H1 (cell line): ENCODE measurements around the gene ELAVL2. TPM values are rescaled to one million over a fixed set of nuclear protein-coding genes. Genes with fewer than 3 reads are reported as not detected.

Source experiments
- CTCF ChIA-PET: fragments of 300-600 bp; sonication (Branson Sonifier 250); formaldehyde crosslinking; loops from one replicate; lab custom pipeline; 2021; ENCODE audit not compliant: partially characterized antibody; lab: Charles Lee
- POLR2A ChIA-PET: fragments of 300-600 bp; sonication (Branson Sonifier 250); formaldehyde crosslinking; loops from one replicate; lab custom pipeline; 2021; ENCODE audit warnings: inconsistent platforms; ENCODE audit not compliant: partially characterized antibody; lab: Charles Lee
- DNase-seq, 2 experiments: peaks; one replicate each; pipeline versions ENCODE4 v3.0.0 to v3.0.0-alpha.2; 2010 to 2022; ENCODE audit warnings: low spot score in 2 of 2, low read depth in 1 of 2, mixed read lengths in 1 of 2
- FAIRE-seq: peaks from 2 replicates; lab custom pipeline; 2011; peaks lifted over from hg19 to GRCh38; lab: Jason Lieb, UNC
- H2AFZ ChIP-seq: 2 replicates; pipeline ENCODE4 v1.8.1; 2012; ENCODE audit warnings: low read length, inconsistent platforms
- H2AK5ac ChIP-seq: 2 replicates; pipeline ENCODE4 v1.6.1; 2013; ENCODE audit warnings: low read depth, low read length
- H2BK120ac ChIP-seq: replicated peaks from 2 replicates; pipeline ENCODE3; 2013; ENCODE audit warnings: low read depth, low read length, inconsistent platforms
- H2BK12ac ChIP-seq: 2 replicates; pipeline ENCODE4 v1.6.1; 2013; ENCODE audit warnings: low read depth, low read length
- H2BK15ac ChIP-seq: 2 replicates; pipeline ENCODE4 v1.6.1; 2013; ENCODE audit warnings: low read length
- H2BK20ac ChIP-seq: 2 replicates; pipeline ENCODE4 v1.6.1; 2013; ENCODE audit warnings: low read length
- H2BK5ac ChIP-seq: 2 replicates; pipeline ENCODE4 v1.6.1; 2013; ENCODE audit warnings: low read depth, low read length
- H3K14ac ChIP-seq: 2 replicates; pipeline ENCODE4 v1.6.1; 2013; ENCODE audit warnings: inconsistent platforms; ENCODE audit not compliant: insufficient read length
- H3K18ac ChIP-seq: 2 replicates; pipeline ENCODE4 v1.6.1; 2013; ENCODE audit warnings: low read length; ENCODE audit errors: extremely low read depth
- H3K23ac ChIP-seq: 2 replicates; pipeline ENCODE4 v1.6.1; 2013; ENCODE audit warnings: inconsistent platforms; ENCODE audit not compliant: insufficient read length
- H3K23me2 ChIP-seq: 2 replicates; pipeline ENCODE4 v1.6.1; 2013; ENCODE audit warnings: low read depth, low read length
- H3K27ac ChIP-seq: 2 replicates; pipeline ENCODE4 v1.6.1; 2011; ENCODE audit warnings: low read depth, low read length, inconsistent platforms
- H3K27me3 ChIP-seq, 4 experiments: replicated peaks in 1 of 4; 1 replicate in 1 of 4; 2 replicates in 3 of 4; pipeline versions ENCODE4 v1.6.1 to v1.8.1; 2011 to 2013; ENCODE audit warnings: low read length in 3 of 4, mild to moderate bottlenecking in 3 of 4, inconsistent platforms in 2 of 4, mixed read lengths in 2 of 4, moderate library complexity in 1 of 4; ENCODE audit not compliant: control insufficient read depth in 3 of 4, insufficient read depth in 3 of 4; ENCODE audit errors: extremely low read depth in 1 of 4
- H3K36me3 ChIP-seq, 4 experiments: 2 replicates each; pipeline versions ENCODE4 v1.6.1 to v1.8.1; 2011 to 2013; ENCODE audit warnings: mild to moderate bottlenecking in 4 of 4, low read length in 3 of 4, moderate library complexity in 2 of 4, control low read depth in 1 of 4, inconsistent platforms in 1 of 4; ENCODE audit not compliant: insufficient read depth in 4 of 4, control insufficient read depth in 2 of 4
- H3K4ac ChIP-seq: replicated peaks from 2 replicates; pipeline ENCODE3; 2013; ENCODE audit warnings: low read length, low read depth, mixed read lengths, inconsistent platforms; ENCODE audit not compliant: insufficient read length
- H3K4me1 ChIP-seq, 4 experiments: replicated peaks in 1 of 4; 1 replicate in 1 of 4; 2 replicates in 3 of 4; pipeline versions ENCODE4 v1.6.1 to v1.8.1; 2011 to 2013; ENCODE audit warnings: low read length in 3 of 4, inconsistent platforms in 2 of 4, mixed read lengths in 1 of 4; ENCODE audit not compliant: insufficient read depth in 4 of 4, control insufficient read depth in 3 of 4
- H3K4me2 ChIP-seq, 2 experiments: 2 replicates each; pipeline versions ENCODE4 v1.6.1 to v1.8.1; 2011 to 2013; ENCODE audit warnings: low read depth in 2 of 2, low read length in 2 of 2, control low read depth in 1 of 2, inconsistent platforms in 1 of 2, mild to moderate bottlenecking in 1 of 2; ENCODE audit not compliant: insufficient read depth in 1 of 2
- H3K4me3 ChIP-seq, 4 experiments: fragments of 200-600, 300-600 bp in 1 of 4; sonication (generic), shearing (Covaris generic), sonication (Bioruptor Twin) in 1 of 4; 2 replicates each; pipeline versions ENCODE4 v1.5.1 to v1.8.1; 2011 to 2016; ENCODE audit warnings: low read length in 4 of 4, low read depth in 3 of 4, control low read depth in 2 of 4, inconsistent platforms in 2 of 4, mild to moderate bottlenecking in 2 of 4, mixed read lengths in 1 of 4, moderate library complexity in 1 of 4; ENCODE audit not compliant: insufficient read depth in 2 of 4; ENCODE audit errors: extremely low read depth in 1 of 4
- H3K56ac ChIP-seq: replicated peaks from 2 replicates; pipeline ENCODE3; 2013; ENCODE audit warnings: low read depth, mild to moderate bottlenecking, mixed read lengths, low read length, inconsistent platforms; ENCODE audit not compliant: insufficient read length
- H3K79me1 ChIP-seq: 2 replicates; pipeline ENCODE4 v1.6.1; 2013; ENCODE audit warnings: low read depth, low read length, control low read depth
- H3K79me2 ChIP-seq, 2 experiments: 2 replicates each; pipeline versions ENCODE4 v1.6.1 to v1.8.1; 2012 to 2013; ENCODE audit warnings: low read length in 2 of 2, mild to moderate bottlenecking in 2 of 2, inconsistent platforms in 1 of 2; ENCODE audit not compliant: insufficient read depth in 2 of 2, control insufficient read depth in 1 of 2
- H3K9ac ChIP-seq, 4 experiments: replicated peaks in 1 of 4; 1 replicate in 1 of 4; 2 replicates in 3 of 4; pipeline versions ENCODE4 v1.6.1 to v1.8.1; 2011 to 2013; ENCODE audit warnings: low read depth in 3 of 4, low read length in 3 of 4, control low read depth in 2 of 4, mild to moderate bottlenecking in 2 of 4, moderate library complexity in 2 of 4, inconsistent platforms in 1 of 4; ENCODE audit errors: extremely low read depth in 1 of 4
- H3K9me3 ChIP-seq, 2 experiments: 2 replicates each; pipeline versions ENCODE4 v1.6.1 to v1.8.1; 2012 to 2013; ENCODE audit warnings: mild to moderate bottlenecking in 2 of 2, moderate library complexity in 2 of 2, control low read depth in 1 of 2, inconsistent platforms in 1 of 2, low read depth in 1 of 2, low read length in 1 of 2, mixed read lengths in 1 of 2; ENCODE audit not compliant: insufficient read depth in 2 of 2
- H4K20me1 ChIP-seq, 2 experiments: replicated peaks in 1 of 2; 2 replicates each; pipeline versions ENCODE3 to v1.8.1; 2011 to 2013; ENCODE audit warnings: inconsistent platforms in 2 of 2, low read length in 2 of 2, mild to moderate bottlenecking in 1 of 2; ENCODE audit not compliant: insufficient read depth in 2 of 2, control insufficient read depth in 1 of 2
- H4K5ac ChIP-seq: 2 replicates; pipeline ENCODE4 v1.6.1; 2013; ENCODE audit warnings: low read length, low read depth, mixed read lengths, inconsistent platforms; ENCODE audit not compliant: insufficient read length
- H4K8ac ChIP-seq: 2 replicates; pipeline ENCODE4 v1.8.0; 2013; ENCODE audit warnings: mild to moderate bottlenecking, moderate library complexity, low read length, inconsistent platforms; ENCODE audit not compliant: insufficient read depth; ENCODE audit errors: extremely low read depth
- H4K91ac ChIP-seq: replicated peaks from 2 replicates; pipeline ENCODE3; 2013; ENCODE audit warnings: low read length, mixed read lengths, inconsistent platforms; ENCODE audit not compliant: insufficient read length
- BACH1 ChIP-seq: IDR thresholded peaks from 2 replicates; pipeline ENCODE4 v1.6.1; 2012; ENCODE audit warnings: low read length, improper control_type of control experiment
- BCL11A ChIP-seq, 2 experiments: IDR thresholded peaks; one replicate each; pipeline ENCODE4 v1.6.1; 2011; ENCODE audit warnings: low read depth in 2 of 2, low read length in 2 of 2, mild to moderate bottlenecking in 2 of 2
- CHD2 ChIP-seq: IDR thresholded peaks from 2 replicates; pipeline ENCODE4 v1.6.1; 2012; ENCODE audit warnings: low read length, improper control_type of control experiment
- EGR1 ChIP-seq: IDR thresholded peaks from 2 replicates; pipeline ENCODE4 v1.6.1; 2011; ENCODE audit warnings: low read depth, low read length, borderline replicate concordance
- GABPA ChIP-seq: IDR thresholded peaks from 2 replicates; pipeline ENCODE4 v1.6.1; 2011; ENCODE audit warnings: mild to moderate bottlenecking, low read length, moderate library complexity, borderline replicate concordance; ENCODE audit not compliant: insufficient read depth
- HDAC6 ChIP-seq: IDR thresholded peaks from one replicate; pipeline ENCODE4 v1.7.1; 2012; ENCODE audit warnings: low read depth, mild to moderate bottlenecking, inconsistent platforms, low read length, moderate library complexity
- NRF1 ChIP-seq: IDR thresholded peaks from 2 replicates; pipeline ENCODE4 v1.6.1; 2011; ENCODE audit warnings: mild to moderate bottlenecking, low read depth, low read length, improper control_type of control experiment
- POLR2A ChIP-seq, 2 experiments: IDR thresholded peaks; 1 replicate in 1 of 2; 2 replicates in 1 of 2; pipeline ENCODE4 v1.6.1; 2011; ENCODE audit warnings: low read depth in 2 of 2, low read length in 2 of 2, mild to moderate bottlenecking in 2 of 2; ENCODE audit errors: control extremely low read depth in 1 of 2
- POLR2AphosphoS5 ChIP-seq: IDR thresholded peaks from 2 replicates; pipeline ENCODE4 v1.6.1; 2011; ENCODE audit warnings: low read depth, low read length
- SP1 ChIP-seq: IDR thresholded peaks from 2 replicates; pipeline ENCODE4 v1.6.1; 2011; ENCODE audit warnings: low read depth, low read length
- SP4 ChIP-seq: IDR thresholded peaks from 2 replicates; pipeline ENCODE4 v1.6.1; 2012; ENCODE audit warnings: low read length, inconsistent platforms
- SUZ12 ChIP-seq: fragments of 200-600 bp; sonication (generic); IDR thresholded peaks from 2 replicates; pipeline ENCODE4 v1.6.1; 2012; ENCODE audit warnings: mild to moderate bottlenecking, inconsistent platforms, low read length, moderate library complexity, mixed read lengths
- WGBS, 2 experiments: shearing (Covaris generic) in 1 of 2; methylation state at CpG; one replicate each; pipeline versions ENCODE4 v1.1.6 to v1.1.7; 2013 to 2015; ENCODE audit warnings: low lambda C conversion rate in 2 of 2, mixed read lengths in 2 of 2, inconsistent platforms in 1 of 2, low coverage in 1 of 2, missing lambda C conversion rate in 1 of 2; ENCODE audit not compliant: insufficient replicate concordance in 2 of 2, insufficient coverage in 1 of 2, insufficient read length in 1 of 2; ENCODE audit errors: extremely low coverage in 1 of 2, missing lambda C conversion rate in 1 of 2; 5-methylcytosine and 5-hydroxymethylcytosine counted together
- polyA plus RNA-seq, 7 experiments: library from polyadenylated mRNA; depleted of rRNA in 3 of 7; stranded (reverse) in 5 of 7; unstranded in 2 of 7; fragments of >200 nt in 5 of 7; fragments of 200-250 nt in 2 of 7; gene quantifications; 1 replicate in 5 of 7; 2 replicates in 1 of 7; 4 replicates in 1 of 7; pipeline versions ENCODE4 v1.2.1 to v1.2.3, GENCODE V29; 2011 to 2013; ENCODE audit warnings: missing spikeins in 2 of 7, mixed read lengths in 2 of 7
- total RNA-seq: library from RNA; stranded (reverse); fragmentation: NEBNext Ultra II Directional; extraction: Animal tissue kit (Norgen Biotek cat#: 25700); gene quantifications from 2 replicates; pipeline ENCODE4 v1.2.1, GENCODE V29; 2021

Gene ELAVL2
- total and polyA plus RNA-seq, 2 of the 8 experiments (the other 6 are each of a cell fraction or from before 2014, with no cell fraction given), result 4.9 to 21.9 TPM

GRCh38 chr9:23665635-23666034 lies 160.4 kb downstream of the ELAVL2 start:
- Histone ChIP-seq H4K91ac (no peak overlapping the region), H3K23me2 (no peaks in the 10 kb centered on the region), H3K79me2 (no peaks in the 10 kb centered on the region), H3K4me2 (no peak overlapping the region), H3K36me3 (peaks cover 2 to 51% (median 11%) of the 10 kb centered on the region in 4 experiments), H3K18ac (no peak overlapping the region), H2AFZ (no peak overlapping the region), H3K4ac (no peak overlapping the region), H4K20me1 (peaks cover 0 to 1% of the 10 kb centered on the region in 2 experiments), H2BK120ac (no peak overlapping the region), H3K23ac (no peak overlapping the region), H3K4me3 (no peak overlapping the region), H3K9me3 (no peaks in the 10 kb centered on the region), H3K4me1 (no peaks in the 10 kb centered on the region), H2BK5ac (no peak overlapping the region), H2AK5ac (no peak overlapping the region), H4K5ac (no peak overlapping the region), H2BK20ac (no peak overlapping the region), H2BK15ac (no peak overlapping the region), H3K56ac (no peak overlapping the region), H3K9ac (no peak overlapping the region), H4K8ac (no peak overlapping the region), H2BK12ac (no peak overlapping the region), H3K14ac (no peak overlapping the region), H3K27ac (no peak overlapping the region), H3K79me1 (no peaks in the 10 kb centered on the region; the same call in 1 of the 2 replicates), H3K27me3 (no peaks in the 10 kb centered on the region)
- 100% methylated on average over 2 of the region's 2 CpGs; no CpG with 5 or more reads in 1 of the 2 experiments for WGBS, 2 experiments
- FAIRE-seq (no peak), DNase-seq (no peak)
- ChIA-PET POLR2A (interaction anchor here (1.5 kb wide), 1 partner anchor 155 kb away, joined by 6 read pairs; no protein-coding TSS in a partner anchor), CTCF (interaction anchor here (0.7 kb wide), 1 partner anchor 38 kb away, joined by 4 read pairs; no protein-coding TSS in a partner anchor)
- TF ChIP-seq CHD2 (no peak), NRF1 (no peak), SUZ12 (no peak), SP4 (no peak), EGR1 (no peak), POLR2A (IDR thresholded peaks at IDR 0.05; ENCODE audit: control extremely low read depth in 1 of 2, low read depth in 2 of 2, low read length in 2 of 2) (no peak), HDAC6 (no peak), BCL11A (IDR thresholded peaks at IDR 0.05; ENCODE audit: low read depth in 2 of 2, low read length in 2 of 2) (no peak), GABPA (no peak), POLR2AphosphoS5 (no peak), BACH1 (no peak), SP1 (no peak)
